NCI-H510A (cell line): ENCODE results near the gene KRTAP12-3.
"Not testable (repeated sequence)": the region's sequence is repeated elsewhere in the genome, so short reads cannot be mapped to it uniquely, and the experiment has no call there.

Experiments
- DNase-seq: peaks from one replicate; lab custom pipeline; 2025; lab: John Stamatoyannopoulos, UW

Gene KRTAP12-3

GRCh38 chr21:44627181-44627822, 30.4 kb upstream of the KRTAP12-3 start:
- DNase-seq: not testable (repeated sequence)

- DNase-seq: not testable (repeated sequence)
Observed at GRCh38 chr21:44627831-44628233, 29.9 kb upstream of the KRTAP12-3 start.

GRCh38 chr21:44628707-44629391, 28.9 kb upstream of the KRTAP12-3 start:
- no peak for DNase-seq

- no peak for DNase-seq
Observed at GRCh38 chr21:44630440-44630839, 27.3 kb upstream of the KRTAP12-3 start.

DNA sequence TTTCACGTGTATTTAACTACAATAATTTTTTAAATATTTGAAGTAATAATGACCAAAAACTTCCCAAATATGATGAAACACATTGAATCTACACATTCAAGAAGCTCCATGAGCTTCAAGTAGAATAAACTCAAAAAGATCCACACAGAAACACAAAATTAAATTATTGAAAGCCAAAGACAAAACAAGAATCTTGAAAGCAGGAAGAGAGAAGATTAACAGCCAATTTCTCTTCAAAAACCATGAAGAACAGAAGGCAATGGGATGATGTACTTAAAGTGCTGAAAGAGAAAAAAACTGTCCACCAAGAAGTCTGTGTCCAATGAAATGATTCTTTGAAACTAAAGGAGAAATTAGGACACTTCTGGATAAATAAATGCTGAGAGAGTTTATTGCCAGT, 25.7 kb upstream of the KRTAP12-3 start:
- no peak for DNase-seq

DNA sequence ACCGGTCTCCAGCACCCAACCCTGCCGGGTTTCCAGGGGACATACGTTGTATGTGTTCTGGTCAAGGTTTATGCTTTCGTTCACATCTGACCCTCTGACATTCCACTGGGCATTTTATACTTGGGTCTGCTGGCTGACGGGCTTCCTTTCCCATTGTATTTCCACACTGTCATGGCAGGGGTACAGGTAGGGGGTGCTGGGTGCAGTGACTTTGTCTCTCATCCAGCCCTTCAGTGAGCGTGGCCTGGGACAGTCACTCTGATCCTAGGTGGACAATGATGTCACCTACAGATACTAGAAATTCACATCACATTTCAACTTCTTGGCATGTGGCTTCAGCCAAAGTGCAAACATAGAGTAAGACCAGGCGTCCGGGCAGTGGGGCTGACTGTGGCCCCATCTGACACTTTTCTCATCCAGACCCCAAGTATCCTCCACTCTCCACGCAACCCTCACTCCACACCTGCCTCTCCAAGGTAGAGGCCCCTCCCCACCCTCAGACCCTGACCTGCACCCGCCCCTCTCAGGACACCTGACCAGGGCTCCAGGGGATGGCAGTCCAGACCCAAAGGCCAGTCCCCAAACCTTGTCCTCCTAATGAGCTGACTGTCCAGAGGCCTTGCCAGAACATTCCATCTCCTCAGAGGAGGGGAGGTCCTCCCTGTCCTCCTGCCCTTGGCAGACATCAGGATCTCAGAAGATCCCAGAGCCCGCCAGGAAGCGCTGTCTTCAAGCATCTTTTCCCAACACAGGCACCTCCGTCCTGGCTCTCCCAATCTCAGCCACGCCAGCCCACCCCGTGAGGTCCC, 21.3 kb upstream of the KRTAP12-3 start:
- DNase-seq: no peak

DNA sequence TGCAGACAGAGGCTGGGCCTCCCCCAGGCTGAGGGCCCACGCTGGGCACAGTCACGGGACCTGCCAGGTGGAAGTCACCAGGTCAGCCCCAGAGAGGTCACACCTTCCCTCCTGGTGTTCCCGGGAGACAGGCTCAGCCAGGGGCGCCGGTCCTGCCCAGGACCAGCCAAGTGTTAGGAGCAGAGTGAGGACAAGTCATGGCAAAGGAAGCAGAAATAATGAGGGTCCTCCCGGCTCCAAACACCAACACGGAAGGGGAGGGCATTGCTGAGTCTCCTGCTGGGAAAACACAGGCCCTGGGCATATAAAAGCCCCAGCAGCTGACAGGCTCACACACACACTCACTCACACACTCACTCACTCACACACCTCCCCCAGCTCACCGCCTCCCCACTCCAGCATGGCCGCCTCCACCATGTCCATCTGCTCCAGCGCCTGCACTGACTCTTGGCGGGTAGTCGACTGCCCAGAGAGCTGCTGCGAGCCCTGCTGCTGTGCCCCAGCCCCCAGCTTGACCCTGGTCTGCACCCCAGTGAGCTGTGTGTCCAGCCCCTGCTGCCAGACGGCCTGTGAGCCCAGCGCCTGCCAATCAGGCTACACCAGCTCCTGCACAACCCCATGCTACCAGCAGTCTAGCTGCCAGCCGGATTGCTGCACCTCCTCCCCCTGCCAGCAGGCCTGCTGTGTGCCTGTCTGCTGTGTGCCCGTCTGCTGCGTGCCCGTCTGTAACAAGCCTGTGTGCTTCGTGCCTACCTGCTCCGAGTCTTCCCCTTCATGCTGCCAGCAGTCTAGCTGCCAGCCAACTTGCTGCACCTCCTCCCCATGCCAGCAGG, 20.5 kb upstream of the KRTAP12-3 start, which contains the start of gene KRTAP10-10:
Gene KRTAP10-10 (plus strand): TSS at position 339 of the 833 bp plus-strand sequence. CDS start 62 bp downstream, at position 401.
- no peak for DNase-seq

- not testable (repeated sequence) for DNase-seq
Observed at GRCh38 chr21:44637851-44638348, 19.8 kb upstream of the KRTAP12-3 start.

DNA sequence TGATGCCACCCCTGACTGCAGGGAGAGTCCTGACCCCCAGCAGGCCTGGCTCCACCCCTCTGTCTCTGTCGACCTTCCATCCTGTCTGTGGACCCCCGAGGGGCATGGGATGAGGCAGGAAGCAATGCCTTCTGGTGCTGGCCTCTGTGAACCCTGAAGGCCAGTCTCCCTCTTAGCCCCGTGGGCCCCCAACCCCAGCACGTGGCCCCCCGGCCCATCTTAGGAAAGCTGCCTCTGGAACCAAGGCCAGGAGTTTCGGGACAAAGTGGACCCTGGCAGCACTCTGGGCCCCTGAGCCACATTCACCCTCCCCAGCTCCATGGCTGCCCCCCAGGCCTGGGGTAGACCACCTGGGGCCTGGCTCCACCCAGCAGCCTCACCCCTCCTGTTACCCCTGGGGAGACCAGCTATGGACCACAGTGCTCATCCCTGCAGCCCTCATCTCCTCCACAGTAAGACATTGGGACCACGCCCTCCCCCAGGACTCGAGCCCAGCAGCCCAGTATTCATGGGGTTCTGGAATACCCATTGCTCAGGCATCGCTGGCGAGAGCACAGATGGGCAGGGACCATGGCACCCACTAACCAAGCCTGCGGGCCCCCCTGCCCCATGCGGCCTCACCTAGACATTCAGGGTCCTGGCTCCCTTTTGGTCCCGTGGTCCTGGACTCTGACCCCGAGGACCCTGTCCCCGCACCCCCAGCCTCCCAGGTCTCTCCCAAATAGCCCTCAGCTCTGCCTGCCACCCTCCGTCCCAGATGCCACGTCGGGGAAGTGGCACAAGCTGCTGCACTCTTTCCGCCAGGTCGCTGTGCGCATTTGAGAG, 19.0 kb upstream of the KRTAP12-3 start:
- DNase-seq: not testable (repeated sequence)

DNA sequence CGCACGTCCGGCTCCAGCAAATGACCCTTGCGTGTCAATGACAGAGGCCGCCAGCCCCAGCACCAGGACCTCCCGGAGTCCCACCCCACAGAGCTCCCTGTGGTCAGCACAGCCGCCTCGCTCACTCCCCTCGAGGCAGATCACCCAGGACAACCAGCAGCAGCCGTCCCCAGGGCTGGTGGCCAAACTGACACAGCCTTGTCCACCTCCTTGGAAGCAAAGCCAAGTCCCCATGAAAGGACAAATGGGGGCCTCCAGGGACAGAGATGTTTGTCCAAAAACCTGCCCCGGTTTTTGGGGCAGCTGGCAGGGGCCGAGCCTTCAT, 18.4 kb upstream of the KRTAP12-3 start:
- no peak for DNase-seq

GRCh38 chr21:44640761-44641160, 17.0 kb upstream of the KRTAP12-3 start:
- DNase-seq: no peak

DNA sequence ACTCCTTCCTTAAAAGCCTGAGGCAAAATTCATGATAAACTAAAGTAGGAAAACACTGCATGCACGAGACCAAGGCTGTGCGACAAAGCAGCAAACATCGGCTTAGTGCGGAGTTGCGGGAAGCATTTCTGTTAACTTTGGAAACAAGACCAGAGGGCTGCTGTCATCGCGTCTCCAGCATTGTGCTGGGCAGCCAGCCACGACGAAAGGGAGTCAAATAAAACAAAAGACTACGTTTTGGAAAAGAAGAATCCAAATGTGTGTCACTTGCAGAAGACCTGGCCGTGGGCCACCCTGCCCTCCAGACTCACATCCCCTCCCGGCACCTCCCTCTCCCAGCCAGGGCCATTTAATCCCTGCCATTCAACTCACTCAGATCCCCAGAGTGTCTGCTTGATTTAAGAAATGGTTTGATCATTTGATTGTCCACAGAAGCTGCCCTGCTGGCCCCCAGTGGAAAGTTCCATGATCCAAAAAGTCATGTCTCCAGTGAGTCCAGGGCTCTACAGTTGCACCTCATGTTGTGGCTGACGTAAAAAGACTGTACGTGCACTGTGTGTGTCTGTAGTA, 13.9 kb upstream of the KRTAP12-3 start:
- DNase-seq: no peak

GRCh38 chr21:44644878-44645277, 12.9 kb upstream of the KRTAP12-3 start:
- DNase-seq: no peak

- DNase-seq: not testable (repeated sequence)
Observed at GRCh38 chr21:44646366-44647221, 11.1 kb upstream of the KRTAP12-3 start, which contains the start of gene KRTAP10-11. TSS of gene KRTAP10-11 (plus strand) at chr21:44646414. CDS start at chr21:44646459, 45 bp downstream.

GRCh38 chr21:44647222-44647552, 10.5 kb upstream of the KRTAP12-3 start:
- no peak for DNase-seq

DNA sequence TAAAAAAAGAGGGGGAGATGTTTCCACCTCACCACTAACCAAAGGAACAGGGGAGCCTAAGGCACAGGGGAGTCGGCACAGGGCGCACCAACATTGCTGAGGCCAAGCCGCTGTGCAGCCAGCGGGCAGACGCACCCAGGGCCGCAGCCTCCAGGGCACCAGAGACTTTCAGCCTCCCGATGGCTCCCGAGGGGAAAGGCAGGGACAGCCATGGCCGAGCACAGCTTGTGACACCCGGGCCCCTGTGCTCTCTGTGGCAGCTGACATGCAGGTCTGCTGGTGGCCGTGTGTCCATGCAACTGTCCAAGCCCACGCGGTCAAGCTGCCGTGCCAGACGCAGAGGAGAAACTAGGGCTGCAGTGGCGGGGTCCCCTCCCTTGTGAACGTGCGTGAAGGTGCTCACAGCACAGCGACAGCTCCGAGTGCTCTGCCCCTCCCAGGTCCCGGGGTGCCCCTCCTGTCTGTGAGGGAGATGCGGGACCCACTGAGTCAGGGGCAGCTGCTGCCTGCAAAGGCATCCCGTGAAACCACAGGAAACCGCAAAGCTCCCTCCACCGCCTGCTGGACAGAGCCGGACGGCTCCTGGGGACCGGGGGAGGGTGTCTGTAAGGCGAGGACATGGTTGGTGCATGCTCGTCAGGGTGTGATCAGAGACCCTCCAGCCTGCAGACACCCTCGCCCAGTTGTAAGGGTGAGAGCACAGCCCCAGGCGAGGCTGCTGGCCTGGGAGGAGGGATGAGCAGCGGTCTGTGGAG, 9.0 kb upstream of the KRTAP12-3 start:
- DNase-seq: no peak

DNA sequence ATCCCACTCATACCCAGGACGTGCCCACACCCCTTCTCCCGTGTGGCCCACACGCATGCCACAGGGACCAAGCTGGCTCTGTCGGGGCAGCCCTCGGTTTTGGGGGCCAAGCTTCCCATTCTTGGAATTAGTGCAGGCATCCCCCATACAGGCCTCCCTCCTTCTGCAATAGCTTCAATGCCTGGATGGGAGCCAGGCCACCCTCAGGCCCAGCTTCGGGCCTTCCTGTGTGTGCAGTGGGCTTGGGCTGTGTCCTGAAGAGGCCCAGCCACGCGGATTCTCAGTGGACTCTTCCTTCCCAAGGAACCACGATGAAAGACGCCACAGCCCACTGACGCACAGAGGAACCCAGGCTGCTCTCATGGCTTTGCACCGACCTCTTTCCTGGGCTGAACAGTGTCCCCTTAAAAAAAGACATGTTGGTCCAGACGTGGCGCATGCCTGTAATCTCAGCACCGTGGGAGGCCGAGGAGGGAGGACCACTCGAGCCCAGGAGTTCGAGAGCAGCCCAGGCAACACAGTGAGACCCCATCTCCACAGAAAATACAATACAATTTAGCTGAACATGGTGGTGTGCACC, 8.1 kb upstream of the KRTAP12-3 start:
- DNase-seq: no peak

DNA sequence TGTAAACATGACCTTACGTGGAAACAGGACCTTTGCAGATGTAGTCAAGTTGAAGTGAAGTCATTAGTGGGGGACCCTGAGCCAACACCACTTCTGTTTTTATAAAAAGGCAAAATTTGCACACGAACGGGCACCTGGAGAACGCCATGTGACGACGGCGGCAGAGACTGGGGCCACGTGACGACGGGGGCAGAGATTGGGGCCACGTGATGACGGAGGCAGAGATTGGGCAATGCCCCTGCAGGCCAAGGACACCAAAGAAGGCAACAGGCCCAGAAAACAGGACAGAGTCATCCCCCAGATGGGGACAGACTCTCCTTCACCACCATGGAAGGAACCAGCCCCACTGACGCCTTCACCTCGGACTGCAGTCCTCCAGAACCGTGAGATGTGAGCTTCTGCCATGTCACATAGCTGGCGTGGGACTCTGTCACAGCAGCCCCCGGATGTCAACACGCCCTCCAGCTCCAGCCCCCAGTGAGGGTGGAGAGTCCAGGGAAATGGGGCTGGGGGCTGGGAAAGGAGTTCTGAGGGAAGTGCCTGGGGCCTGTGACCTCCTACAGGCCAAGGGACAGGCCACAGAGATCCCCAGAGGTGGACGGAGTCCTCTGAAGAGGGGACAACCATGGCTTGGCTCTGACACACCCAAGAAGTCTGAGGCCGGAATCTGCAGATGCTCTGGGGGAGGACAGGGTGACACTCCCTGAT, 7.3 kb upstream of the KRTAP12-3 start:
- DNase-seq: no peak
